GM12878 (cell line): ENCODE data around the gene BNIP2. TPM values are rescaled to one million over a fixed set of nuclear protein-coding genes. Genes with fewer than 3 reads are reported as not detected.

Source experiments
- ATAC-seq: fragments of 200-7000 bp; cut with Tn5 transposase; 3 replicates; pipeline ENCODE4 v1.9.1; 2020; ENCODE audit warnings: mild to moderate bottlenecking, moderate library complexity
- BruUV-seq: library from RNA; stranded (reverse); fragments of 400-500 nt; replicated peaks from 2 replicates; lab custom pipeline; 2021; lab: Mats Ljungman, UMichigan
- CTCF ChIA-PET: fragments of 300-600 bp; sonication (Branson Sonifier 250); formaldehyde crosslinking; extraction: SDS; loops from one replicate; lab custom pipeline; 2021; ENCODE audit warnings: inconsistent platforms; lab: Yijun Ruan, JAX
- POLR2A ChIA-PET: fragments of 350-600 bp; formaldehyde crosslinking; extraction: SDS; loops from one replicate; lab custom pipeline; 2021; ENCODE audit warnings: inconsistent platforms; lab: Charles Lee
- RAD21 ChIA-PET: fragments of 300-600 bp; sonication (Branson Sonifier 250); formaldehyde crosslinking; loops from one replicate; lab custom pipeline; 2023; ENCODE audit warnings: antibody characterized with exemption; ENCODE audit not compliant: unreplicated experiment; lab: Charles Lee
- SMC1A ChIA-PET: fragments of 300-600 bp; sonication (Branson Sonifier 250); formaldehyde crosslinking; loops from one replicate; lab custom pipeline; 2023; ENCODE audit not compliant: unreplicated experiment, uncharacterized antibody; lab: Charles Lee
- DNase-seq: peaks from one replicate; pipeline ENCODE4 v3.0.0-alpha.2; 2011; ENCODE audit warnings: low read depth, low spot score
- FAIRE-seq: peaks from 3 replicates; lab custom pipeline; 2011; peaks lifted over from hg19 to GRCh38; lab: Jason Lieb, UNC
- H2AFZ ChIP-seq: 2 replicates; pipeline ENCODE4 v1.6.0; 2011; ENCODE audit warnings: low read depth, low read length, control low read depth; ENCODE audit not compliant: control insufficient read depth
- H3K27ac ChIP-seq: 2 replicates; pipeline ENCODE4 v1.5.1; 2011; ENCODE audit warnings: control low read depth; ENCODE audit not compliant: control insufficient read depth, insufficient read depth
- H3K27me3 ChIP-seq, 2 experiments: replicated peaks in 1 of 2; 2 replicates each; pipeline versions ENCODE4 v1.6.0 to v1.6.1; 2011; ENCODE audit warnings: low read length in 1 of 2; ENCODE audit not compliant: control insufficient read depth in 2 of 2, insufficient read depth in 2 of 2
- H3K36me3 ChIP-seq, 2 experiments: 2 replicates each; pipeline ENCODE4 v1.5.1; 2011; ENCODE audit warnings: low read length in 1 of 2; ENCODE audit not compliant: control insufficient read depth in 2 of 2, insufficient read depth in 2 of 2
- H3K4me1 ChIP-seq: 2 replicates; pipeline ENCODE4 v1.6.1; 2011; ENCODE audit warnings: mild to moderate bottlenecking, low read length, moderate library complexity, mixed read lengths; ENCODE audit not compliant: control insufficient read depth, insufficient read depth
- H3K4me2 ChIP-seq: 2 replicates; pipeline ENCODE4 v1.6.0; 2011; ENCODE audit warnings: control low read depth; ENCODE audit not compliant: control insufficient read depth, insufficient read depth
- H3K4me3 ChIP-seq: fragments of 200-600 bp; sonication (generic); 2 replicates; pipeline ENCODE4 v1.5.1; 2016
- H3K79me2 ChIP-seq: 2 replicates; pipeline ENCODE4 v1.6.0; 2011; ENCODE audit warnings: low read length; ENCODE audit not compliant: control insufficient read depth, insufficient read depth
- H3K9ac ChIP-seq: 2 replicates; pipeline ENCODE4 v1.8.0; 2011; ENCODE audit warnings: low read length, control low read depth, mixed read lengths; ENCODE audit not compliant: control insufficient read depth, insufficient read depth
- H3K9me3 ChIP-seq: replicated peaks from 3 replicates; pipeline ENCODE4 v1.5.1; 2011; ENCODE audit warnings: mild to moderate bottlenecking, low read length; ENCODE audit not compliant: control insufficient read depth, insufficient read depth
- H4K20me1 ChIP-seq: 2 replicates; pipeline ENCODE4 v1.6.0; 2011; ENCODE audit not compliant: control insufficient read depth, insufficient read depth
- BCL11A ChIP-seq: IDR thresholded peaks from 2 replicates; pipeline ENCODE4 v1.6.1; 2011; ENCODE audit warnings: low read depth, low read length
- BCL3 ChIP-seq: IDR thresholded peaks from 2 replicates; pipeline ENCODE4 v1.6.1; 2011; ENCODE audit warnings: borderline replicate concordance, low read depth, mild to moderate bottlenecking, moderate library complexity, low read length; ENCODE audit not compliant: insufficient read depth, poor library complexity, severe bottlenecking
- BHLHE40 ChIP-seq, 2 experiments: fragments of 450-650 bp in 1 of 2; IDR thresholded peaks; 2 replicates each; pipeline ENCODE4 v1.6.1; 2011 to 2017; ENCODE audit warnings: low read depth in 2 of 2, borderline replicate concordance in 1 of 2, improper control_type of control experiment in 1 of 2, low read length in 1 of 2, mild to moderate bottlenecking in 1 of 2
- CEBPB ChIP-seq, 2 experiments: fragments of 150-350 bp in 1 of 2; IDR thresholded peaks; 2 replicates each; pipeline ENCODE4 v1.6.1; 2012 to 2014; ENCODE audit warnings: low read depth in 2 of 2, low read length in 2 of 2, borderline replicate concordance in 1 of 2, inconsistent platforms in 1 of 2
- EED ChIP-seq: sonication (generic); IDR thresholded peaks from 2 replicates; pipeline ENCODE4 v1.6.1; 2016; ENCODE audit warnings: antibody characterized with exemption, low read depth
- FOXK2 ChIP-seq: fragments of 450-650 bp; IDR thresholded peaks from 2 replicates; pipeline ENCODE4 v1.6.1; 2017; ENCODE audit warnings: mild to moderate bottlenecking, moderate library complexity
- GABPA ChIP-seq: IDR thresholded peaks from 2 replicates; pipeline ENCODE4 v1.6.1; 2014; ENCODE audit warnings: antibody characterized with exemption, low read depth, mild to moderate bottlenecking, inconsistent platforms
- IKZF2 ChIP-seq, 2 experiments: fragments of 450-650 bp; IDR thresholded peaks; 2 replicates each; pipeline ENCODE4 v1.6.1; 2017; ENCODE audit warnings: mild to moderate bottlenecking in 2 of 2, moderate library complexity in 2 of 2
- IRF4 ChIP-seq: IDR thresholded peaks from 2 replicates; pipeline ENCODE4 v1.6.1; 2011; ENCODE audit warnings: low read depth, low read length
- MYC ChIP-seq: IDR thresholded peaks from 2 replicates; pipeline ENCODE4 v1.6.1; 2011; ENCODE audit warnings: mild to moderate bottlenecking, low read length, moderate library complexity, inconsistent platforms; ENCODE audit not compliant: insufficient read depth, insufficient replicate concordance, insufficient read length, severe bottlenecking
- NFYB ChIP-seq: IDR thresholded peaks from 2 replicates; pipeline ENCODE4 v1.6.1; 2011; ENCODE audit warnings: low read depth, mild to moderate bottlenecking, low read length, improper control_type of control experiment, moderate library complexity; ENCODE audit not compliant: insufficient read depth
- RCOR1 ChIP-seq: conservative IDR thresholded peaks from 2 replicates; pipeline ENCODE4 v1.6.1; 2012; ENCODE audit warnings: low read depth, low read length, improper control_type of control experiment
- RFX5 ChIP-seq: IDR thresholded peaks from 2 replicates; pipeline ENCODE4 v1.6.1; 2011; ENCODE audit warnings: low read depth, low read length, improper control_type of control experiment
- SMARCA5 ChIP-seq: fragments of 450-650 bp; IDR thresholded peaks from 2 replicates; pipeline ENCODE4 v1.6.1; 2017; ENCODE audit warnings: mild to moderate bottlenecking
- SP1 ChIP-seq: IDR thresholded peaks from one replicate; pipeline ENCODE4 v1.6.1; 2011; ENCODE audit warnings: low read depth, low read length
- WGBS: methylation state at CpG from one replicate; pipeline ENCODE4 v1.1.6; 2016; ENCODE audit warnings: low lambda C conversion rate; ENCODE audit not compliant: insufficient replicate concordance, insufficient coverage; ENCODE audit errors: missing lambda C conversion rate; 5-methylcytosine and 5-hydroxymethylcytosine counted together
- in situ Hi-C: fragments of 300-500 bp; cut with MboI; formaldehyde crosslinking; loops from 9 replicates; pipeline ENCODE4 v1.14.3; 2018; ENCODE audit warnings: mixed read lengths
- intact Hi-C: fragments of 100-400 bp; cut with micrococcal nuclease; formaldehyde crosslinking; loops from one replicate; pipeline ENCODE4 v1.14.2; 2022; ENCODE audit not compliant: unreplicated experiment
- polyA plus RNA-seq, 11 experiments: library from polyadenylated mRNA; depleted of rRNA in 4 of 11; unstranded in 6 of 11; stranded (reverse) in 5 of 11; fragments of >200 nt; fragmentation: Nextera tagmentation in 4 of 11; fragmentation: Illumina TruSeq in 1 of 11; extraction: Ambion mirVana in 4 of 11; extraction: Trizol in 1 of 11; gene quantifications; 1 replicate in 1 of 11; 2 replicates in 10 of 11; pipeline versions ENCODE4 v1.2.1 to v1.2.3, GENCODE V29; 2011 to 2016; ENCODE audit warnings: inconsistent platforms in 2 of 11, missing spikeins in 2 of 11, low read depth in 1 of 11
- total RNA-seq, 4 experiments: library from RNA; depleted of rRNA in 3 of 4; stranded (reverse); fragments of >200 nt in 3 of 4; fragmentation: Illumina TruSeq in 1 of 4; extraction: Trizol in 1 of 4; gene quantifications; 2 replicates each; pipeline versions ENCODE4 v1.2.1 to v1.2.3, GENCODE V29; 2013 to 2021

The BNIP2 gene
- total and polyA plus RNA-seq, 10 of the 15 experiments (the other 5 are each of a cell fraction or from before 2014, with no cell fraction given) = 29.9 to 122 (median 67.7) TPM

DNA sequence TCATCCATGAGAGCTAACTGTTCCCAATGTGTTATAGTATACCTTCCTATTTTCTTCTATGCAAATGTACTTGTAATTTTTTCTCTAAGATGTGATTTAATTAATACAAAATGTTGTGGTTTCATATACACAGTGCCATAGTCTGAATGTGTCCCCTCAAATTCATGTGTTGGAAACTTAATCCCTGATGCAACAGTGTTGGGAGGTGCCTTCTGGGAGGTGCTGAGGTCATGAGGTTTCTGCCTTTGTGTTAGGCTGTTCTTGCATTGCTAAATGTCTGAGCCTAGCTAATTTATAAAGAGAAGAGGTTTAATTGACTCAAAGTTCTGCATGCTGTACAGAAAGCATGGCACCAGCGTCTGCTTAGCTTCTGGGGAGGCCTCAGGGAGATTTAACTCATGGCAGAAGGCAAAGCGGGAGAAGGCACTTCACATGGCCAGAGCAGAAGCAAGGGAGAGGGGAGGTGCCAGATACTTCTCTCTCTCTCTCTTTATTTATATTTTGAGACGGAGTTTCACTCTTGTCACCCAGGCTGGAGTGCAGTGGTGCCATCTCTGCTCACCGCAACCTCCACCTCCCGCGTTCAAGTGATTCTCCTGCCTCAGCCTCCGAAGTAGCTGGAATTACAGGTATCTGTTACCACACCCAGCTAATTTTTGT, 34.7 kb upstream of the BNIP2 start (continued):
- TF ChIP-seq SP1 (no peak), SMARCA5 (no peak)

- no peaks in the 10 kb centered on the region for H3K36me3 ChIP-seq
- ChIA-PET RAD21 (no interaction called here), CTCF (interaction anchor here (1.1 to 4.5 kb wide), 3 partner anchors 32 to 779 kb away, joined by 3 to 36 read pairs (median 4); no protein-coding TSS in a partner anchor), POLR2A (no interaction called here), SMC1A (interaction anchor here (2.1 kb wide), 1 partner anchor 31 kb away, joined by 9 read pairs; no protein-coding TSS in a partner anchor)
- H3K4me3 ChIP-seq = no peak overlapping the region
- FAIRE-seq (no peak), DNase-seq (no peak), ATAC-seq (no peak)
- H3K9ac ChIP-seq = no peak overlapping the region
- H3K9me3 ChIP-seq = no peaks in the 10 kb centered on the region
- H3K79me2 ChIP-seq = no peaks in the 10 kb centered on the region
- no peak for TF ChIP-seq RFX5
- intact Hi-C loops = no loop called here
- in situ Hi-C loops = no loop called here
- no peaks in the 10 kb centered on the region for H4K20me1 ChIP-seq
- no TSS peak for BruUV-seq
- no peaks in the 10 kb centered on the region for H3K4me1 ChIP-seq
- no peak overlapping the region for H3K27ac ChIP-seq
- peaks cover 2 to 4% of the 10 kb centered on the region in 2 experiments; a peak in 2 of 4 replicates for H3K27me3 ChIP-seq
- no peak overlapping the region for H2AFZ ChIP-seq
- WGBS = 40% methylated on average over 7 of the region's 7 CpGs
- no peak overlapping the region for H3K4me2 ChIP-seq
These were observed 33.4 kb upstream of the BNIP2 start for GRCh38 chr15:59722476-59722875.

DNA sequence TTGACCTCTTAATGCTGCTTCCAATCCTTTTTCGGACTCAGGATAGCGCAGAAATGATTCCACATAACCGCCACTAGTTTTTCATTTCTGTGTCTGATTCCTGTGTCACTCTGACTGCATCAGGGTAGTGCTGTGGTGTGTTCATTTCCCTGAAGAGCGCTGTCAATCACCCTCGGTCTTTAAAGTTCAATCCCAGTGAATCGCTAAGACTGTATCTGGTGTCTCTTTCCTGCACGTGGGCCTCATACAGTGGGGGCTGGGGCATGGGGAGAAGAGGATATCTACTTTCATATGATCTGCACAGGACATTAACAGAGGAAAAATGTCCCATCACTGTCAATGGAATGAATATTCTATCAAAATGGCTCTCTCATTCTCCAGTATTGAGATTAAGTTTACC, 32.9 kb upstream of the BNIP2 start:
- ChIA-PET RAD21 (no interaction called here), POLR2A (no interaction called here), SMC1A (no interaction called here), CTCF (interaction anchor here (1.6 to 4.5 kb wide), 2 partner anchors 31 to 779 kb away, joined by 3 to 36 read pairs; no protein-coding TSS in a partner anchor)
- no peak overlapping the region for H2AFZ ChIP-seq
- H3K79me2 ChIP-seq = no peaks in the 10 kb centered on the region
- ATAC-seq (no peak), DNase-seq (no peak), FAIRE-seq (no peak)
- H3K36me3 ChIP-seq = no peaks in the 10 kb centered on the region
- H3K27ac ChIP-seq = no peak overlapping the region
- H3K4me1 ChIP-seq = no peaks in the 10 kb centered on the region
- H4K20me1 ChIP-seq = no peaks in the 10 kb centered on the region
- H3K4me2 ChIP-seq = no peak overlapping the region
- WGBS = 42% methylated on average over 7 of the region's 7 CpGs
- no peak overlapping the region for H3K4me3 ChIP-seq
- intact Hi-C loops = no loop called here
- in situ Hi-C loops = no loop called here
- peaks cover 2 to 4% of the 10 kb centered on the region in 2 experiments; a peak in 2 of 4 replicates for H3K27me3 ChIP-seq
- no TSS peak for BruUV-seq
- no peak overlapping the region for H3K9ac ChIP-seq
- H3K9me3 ChIP-seq = no peaks in the 10 kb centered on the region
- TF ChIP-seq FOXK2 = no peak
- TF ChIP-seq BCL3 = no peak
- no peak for TF ChIP-seq GABPA
- no peak for TF ChIP-seq EED
- no peak for TF ChIP-seq CEBPB (IDR thresholded peaks at IDR 0.05; ENCODE audit: borderline replicate concordance in 1 of 2, low read depth in 2 of 2, low read length in 2 of 2)
- TF ChIP-seq IRF4 = no peak
- no peak for TF ChIP-seq BHLHE40 (IDR thresholded peaks at IDR 0.05; ENCODE audit: borderline replicate concordance in 1 of 2, low read depth in 2 of 2, low read length in 1 of 2)
- TF ChIP-seq RCOR1 = no peak
- TF ChIP-seq BCL11A = no peak
- no peak for TF ChIP-seq NFYB
- TF ChIP-seq MYC = no peak
- no peak for TF ChIP-seq SMARCA5
- TF ChIP-seq IKZF2 (IDR thresholded peaks at IDR 0.05) = no peak
